Duodenal mucosa (tissue), 2 donors: ENCODE measurements around the gene DMKN.

Source experiments
- H3K27ac ChIP-seq: one replicate; pipeline ENCODE4 v1.7.0; 2013; ENCODE audit warnings: low read depth, low read length
- H3K27me3 ChIP-seq, 2 donors: one replicate each; pipeline ENCODE4 v1.7.0; 2013; ENCODE audit warnings: low read length in 2 of 2, control low read depth in 1 of 2; ENCODE audit not compliant: insufficient read depth in 2 of 2, control insufficient read depth in 1 of 2
- H3K36me3 ChIP-seq, 2 donors: one replicate each; pipeline ENCODE4 v1.7.0; 2013; ENCODE audit warnings: low read length in 2 of 2, control low read depth in 1 of 2; ENCODE audit not compliant: insufficient read depth in 2 of 2, control insufficient read depth in 1 of 2
- H3K4me1 ChIP-seq, 2 donors: one replicate each; pipeline ENCODE4 v1.7.0; 2013; ENCODE audit warnings: low read length in 2 of 2, control low read depth in 1 of 2; ENCODE audit not compliant: insufficient read depth in 2 of 2, control insufficient read depth in 1 of 2
- H3K4me3 ChIP-seq, 2 donors: one replicate each; pipeline ENCODE4 v1.7.0; 2013; ENCODE audit warnings: low read length in 2 of 2, low read depth in 1 of 2
- H3K9ac ChIP-seq, 2 donors: one replicate each; pipeline ENCODE4 v1.7.0; 2013; ENCODE audit warnings: low read length in 2 of 2, low read depth in 1 of 2
- H3K9me3 ChIP-seq, 2 donors: one replicate each; pipeline ENCODE4 v1.7.0; 2013; ENCODE audit warnings: low read length in 2 of 2, control low read depth in 1 of 2; ENCODE audit not compliant: control insufficient read depth in 1 of 2

DMKN gene

GRCh38 chr19:35513628-35514281 lies at the start of gene DMKN:
Gene DMKN, minus strand, starts transcription at chr19:35513649. Its CDS starts 174 bp downstream, at chr19:35513475.
- no peaks in the 10 kb centered on the region for H3K36me3 ChIP-seq
- no peak within 1 kb of the TSS for H3K9ac ChIP-seq
- H3K27me3 ChIP-seq, result peaks cover 14 to 19% of the 10 kb centered on the region in 2 donors
- H3K4me3 ChIP-seq, result no peak within 1 kb of the TSS
- H3K27ac ChIP-seq, result no peak within 1 kb of the TSS
- no peaks in the 10 kb centered on the region for H3K9me3 ChIP-seq
- H3K4me1 ChIP-seq, result peaks cover 16% of the 10 kb centered on the region in 2 donors

- no peak overlapping the region for H3K9ac ChIP-seq
- H3K9me3 ChIP-seq, result no peaks in the 10 kb centered on the region
- no peak overlapping the region for H3K4me3 ChIP-seq
- H3K27ac ChIP-seq, result no peak overlapping the region
- peaks cover 20 to 26% of the 10 kb centered on the region in 2 donors for H3K27me3 ChIP-seq
- H3K4me1 ChIP-seq, result peaks cover 0 to 3% of the 10 kb centered on the region in 2 donors
- H3K36me3 ChIP-seq, result no peaks in the 10 kb centered on the region
Observed at GRCh38 chr19:35562776-35563175, 49.3 kb upstream of the DMKN start.

- Histone ChIP-seq H3K4me3 (no peak overlapping the region), H3K36me3 (no peaks in the 10 kb centered on the region), H3K27ac (no peak overlapping the region), H3K27me3 (peaks cover 22 to 26% of the 10 kb centered on the region in 2 donors), H3K9ac (no peak overlapping the region), H3K4me1 (peaks cover 0 to 3% of the 10 kb centered on the region in 2 donors), H3K9me3 (no peaks in the 10 kb centered on the region)
Observed at GRCh38 chr19:35562336-35562735, 48.9 kb upstream of the DMKN start.

DNA sequence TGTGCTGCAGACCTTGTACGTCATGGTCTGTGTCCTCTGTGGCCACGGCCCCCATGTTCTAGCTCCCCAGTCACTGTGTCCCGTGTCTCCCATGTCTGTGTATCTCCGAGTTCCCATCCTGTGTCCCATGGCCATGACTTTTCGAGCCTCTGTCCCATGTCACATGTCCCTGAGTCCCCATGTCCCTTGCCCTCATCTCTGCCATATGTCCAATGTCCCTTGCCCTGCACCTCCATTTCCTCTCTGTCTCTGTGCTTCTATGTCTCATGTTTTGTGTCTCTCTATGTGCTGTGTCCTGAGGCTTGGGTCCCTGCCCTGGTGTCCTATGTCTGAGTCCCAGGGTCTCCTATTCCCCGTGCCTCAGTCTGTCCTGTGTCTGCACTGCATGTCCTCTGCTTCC lies 48.0 kb upstream of the DMKN start:
- no peak overlapping the region for H3K4me3 ChIP-seq
- H3K27me3 ChIP-seq, result peaks cover 26% of the 10 kb centered on the region in 2 donors
- no peak overlapping the region for H3K27ac ChIP-seq
- no peaks in the 10 kb centered on the region for H3K9me3 ChIP-seq
- H3K9ac ChIP-seq, result no peak overlapping the region
- peaks cover 0 to 3% of the 10 kb centered on the region in 2 donors for H3K4me1 ChIP-seq
- H3K36me3 ChIP-seq, result no peaks in the 10 kb centered on the region

DNA sequence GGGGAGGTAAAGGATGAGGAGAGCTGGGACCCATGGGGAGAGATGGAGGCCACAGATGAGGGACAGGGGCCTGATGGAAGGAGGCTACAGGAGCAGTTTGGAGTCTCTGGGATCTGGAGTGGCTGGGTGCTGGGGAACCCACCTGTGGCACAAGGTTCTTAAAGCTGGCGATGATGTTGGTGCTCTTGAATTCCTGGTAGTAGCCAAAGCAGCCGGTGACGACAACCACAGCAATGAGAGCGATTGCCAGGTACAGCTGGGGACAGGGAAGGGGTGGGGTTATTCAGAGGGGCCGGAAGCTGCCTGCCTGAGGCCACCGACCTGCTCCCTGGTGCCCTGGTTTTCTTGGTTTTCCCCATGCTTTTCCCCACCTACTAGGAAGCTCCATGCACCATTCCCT lies 47.2 kb upstream of the DMKN start:
- Histone ChIP-seq H3K36me3 (no peaks in the 10 kb centered on the region), H3K9ac (no peak overlapping the region), H3K4me3 (no peak overlapping the region), H3K27me3 (peaks cover 26 to 30% of the 10 kb centered on the region in 2 donors), H3K4me1 (peaks cover 0 to 3% of the 10 kb centered on the region in 2 donors), H3K9me3 (no peaks in the 10 kb centered on the region), H3K27ac (no peak overlapping the region)

- peaks cover 26 to 28% of the 10 kb centered on the region in 2 donors for H3K27me3 ChIP-seq
- no peaks in the 10 kb centered on the region for H3K36me3 ChIP-seq
- H3K4me1 ChIP-seq, result peaks cover 0 to 3% of the 10 kb centered on the region in 2 donors
- no peak overlapping the region for H3K27ac ChIP-seq
- no peak overlapping the region for H3K4me3 ChIP-seq
- H3K9ac ChIP-seq, result no peak overlapping the region
- H3K9me3 ChIP-seq, result no peaks in the 10 kb centered on the region
Observed at GRCh38 chr19:35560271-35560670, 46.8 kb upstream of the DMKN start.

DNA sequence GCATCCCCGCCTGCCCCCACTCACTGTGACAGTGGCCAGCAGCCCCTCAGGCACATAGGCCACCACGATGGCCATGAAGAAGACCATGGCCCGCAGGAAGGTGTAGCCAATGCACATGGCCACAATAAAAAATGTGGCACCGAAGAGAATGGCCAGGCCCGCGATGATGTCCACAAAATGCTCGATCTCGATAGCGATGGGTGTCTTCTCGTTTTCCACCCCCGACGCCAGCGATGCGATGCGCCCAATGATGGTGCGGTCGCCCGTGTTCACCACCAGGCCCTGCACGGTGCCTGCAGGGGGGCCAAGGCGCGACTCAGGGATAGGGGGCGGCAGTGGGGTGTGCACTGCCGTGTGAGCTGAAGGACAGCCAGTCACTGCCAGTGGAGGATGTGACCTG lies 46.3 kb upstream of the DMKN start:
- Histone ChIP-seq H3K27ac (no peak overlapping the region), H3K9me3 (no peaks in the 10 kb centered on the region), H3K4me1 (peaks cover 0 to 3% of the 10 kb centered on the region in 2 donors), H3K27me3 (peaks cover 26 to 27% of the 10 kb centered on the region in 2 donors), H3K36me3 (no peaks in the 10 kb centered on the region), H3K9ac (no peak overlapping the region), H3K4me3 (no peak overlapping the region)

- peaks cover 26 to 27% of the 10 kb centered on the region in 2 donors for H3K27me3 ChIP-seq
- H3K9ac ChIP-seq, result no peak overlapping the region
- H3K4me1 ChIP-seq, result peaks cover 0 to 3% of the 10 kb centered on the region in 2 donors
- no peaks in the 10 kb centered on the region for H3K36me3 ChIP-seq
- H3K4me3 ChIP-seq, result no peak overlapping the region
- no peaks in the 10 kb centered on the region for H3K9me3 ChIP-seq
- H3K27ac ChIP-seq, result no peak overlapping the region
Observed at GRCh38 chr19:35559281-35559659, 45.8 kb upstream of the DMKN start.

- Histone ChIP-seq H3K9ac (no peak overlapping the region), H3K27me3 (peaks cover 23 to 27% of the 10 kb centered on the region in 2 donors), H3K9me3 (no peaks in the 10 kb centered on the region), H3K36me3 (no peaks in the 10 kb centered on the region), H3K27ac (no peak overlapping the region), H3K4me3 (no peak overlapping the region), H3K4me1 (peaks cover 0 to 3% of the 10 kb centered on the region in 2 donors)
Observed at GRCh38 chr19:35558400-35559280, 45.2 kb upstream of the DMKN start.
